GM21717 (cell line): ENCODE data around the gene ZNF620.
"Not testable (repeated sequence)": the region's sequence is repeated elsewhere in the genome, so short reads cannot be mapped to it uniquely, and the experiment has no call there.

Source experiments
- ATAC-seq: cut with Tn5 transposase; IDR thresholded peaks from one replicate; pipeline ENCODE4 v1.9.1; 2021; ENCODE audit warnings: mild to moderate bottlenecking, moderate library complexity; ENCODE audit not compliant: unreplicated experiment

Gene ZNF620

GRCh38 chr3:40499952-40500351 lies 5.9 kb upstream of the ZNF620 start:
- ATAC-seq: no peak

GRCh38 chr3:40502034-40502433 lies 3.8 kb upstream of the ZNF620 start:
- no peak for ATAC-seq

GRCh38 chr3:40504636-40505430 lies 1.0 kb upstream of the ZNF620 start:
- no peak for ATAC-seq

GRCh38 chr3:40511031-40511718 lies 5.3 kb downstream of the ZNF620 start:
- no peak for ATAC-seq

GRCh38 chr3:40516201-40516600 lies 10.4 kb downstream of the ZNF620 start:
- no peak for ATAC-seq

GRCh38 chr3:40518067-40518466 lies 12.2 kb downstream of the ZNF620 start:
- no peak for ATAC-seq

- no peak for ATAC-seq
Observed at GRCh38 chr3:40518848-40519247, 13.0 kb downstream of the ZNF620 start.

GRCh38 chr3:40521254-40521653 lies 15.4 kb downstream of the ZNF620 start:
- ATAC-seq: no peak

- no peak for ATAC-seq
Observed at GRCh38 chr3:40523781-40524180, 17.9 kb downstream of the ZNF620 start.

- ATAC-seq: peak; percentile 17
Observed at GRCh38 chr3:40524222-40524567, 18.4 kb downstream of the ZNF620 start.

- peak; percentile 99 for ATAC-seq
Observed at GRCh38 chr3:40524568-40525285, 18.9 kb downstream of the ZNF620 start, which contains the start of gene ZNF621. ZNF621 (plus strand) TSS chr3:40524960; CDS start chr3:40525841, 881 bp downstream.

GRCh38 chr3:40528426-40528825 lies 22.6 kb downstream of the ZNF620 start:
- no peak for ATAC-seq

GRCh38 chr3:40532252-40532651 lies 26.4 kb downstream of the ZNF620 start:
- no peak for ATAC-seq

- no peak for ATAC-seq
Observed at GRCh38 chr3:40534283-40534682, 28.4 kb downstream of the ZNF620 start.

- ATAC-seq: no peak
Observed at GRCh38 chr3:40546816-40547215, 41.0 kb downstream of the ZNF620 start.

GRCh38 chr3:40550167-40550566 lies 44.3 kb downstream of the ZNF620 start:
- ATAC-seq: no peak

GRCh38 chr3:40557575-40558161 lies 51.8 kb downstream of the ZNF620 start:
- no peak for ATAC-seq

- ATAC-seq: not testable (repeated sequence)
Observed at GRCh38 chr3:40562482-40562881, 56.6 kb downstream of the ZNF620 start.

GRCh38 chr3:40565629-40566028 lies 59.8 kb downstream of the ZNF620 start:
- ATAC-seq: not testable (repeated sequence)

GRCh38 chr3:40566694-40567093 lies 60.9 kb downstream of the ZNF620 start:
- no peak for ATAC-seq
